Peyer's patch (tissue), 4 donors: Measurements from ENCODE around the gene SUMO1.
"Not testable (repeated sequence)": the region's sequence is repeated elsewhere in the genome, so short reads cannot be mapped to it uniquely, and the experiment has no call there.

Experiments
- CTCF ChIP-seq, 6 experiments: fragments of 450-650 bp in 4 of 6; fragments of 200-600 bp in 2 of 6; sonication (generic) in 1 of 6; IDR thresholded peaks; one replicate each; pipeline ENCODE4 v1.5.1; 2017 to 2019; ENCODE audit warnings: antibody characterized with exemption in 6 of 6, mild to moderate bottlenecking in 3 of 6, moderate library complexity in 1 of 6
- POLR2A ChIP-seq, 2 donors: fragments of 450-650 bp; IDR thresholded peaks; one replicate each; pipeline ENCODE4 v1.5.1; 2017; ENCODE audit warnings: antibody characterized with exemption in 2 of 2, mild to moderate bottlenecking in 2 of 2, moderate library complexity in 2 of 2

- not testable (repeated sequence) for TF ChIP-seq CTCF, POLR2A (IDR thresholded peaks at IDR 0.05)
Measured at GRCh38 chr2:202247710-202248109, 9.3 kb upstream of the SUMO1 start.
